ENCODE data around the gene ACTG1.

DNA sequence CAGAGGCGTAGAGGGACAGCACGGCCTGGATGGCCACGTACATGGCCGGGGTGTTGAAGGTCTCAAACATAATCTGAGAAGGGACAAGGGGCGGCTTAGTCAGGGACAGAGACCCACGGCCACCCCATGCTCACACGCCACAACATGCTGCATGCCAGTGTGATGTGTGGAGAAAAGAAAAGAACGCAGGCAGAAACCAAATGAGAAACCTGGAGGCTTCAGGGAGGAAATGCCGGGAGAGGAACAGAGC is 1.1 kb downstream of the ACTG1 start:
- TF ChIP-seq ZNF274 (IDR thresholded peaks at IDR 0.05; ENCODE audit: low read depth, low read length) (no peak), YY1 (IDR thresholded peaks at IDR 0.05; ENCODE audit: insufficient read depth, insufficient read length) (no peak), SUZ12 (IDR thresholded peaks at IDR 0.05; ENCODE audit: extremely low read depth, insufficient read depth, insufficient read length) (no peak)

All from NT2/D1 (cell line).